ENCODE results near the gene TBC1D22A. TPM values are rescaled to one million over a fixed set of nuclear protein-coding genes. Genes with fewer than 3 reads are reported as not detected.

The TBC1D22A gene
- total RNA-seq, 3 donors from 2014 or later = 35.6 to 51.9 (median 41.8) TPM

DNA sequence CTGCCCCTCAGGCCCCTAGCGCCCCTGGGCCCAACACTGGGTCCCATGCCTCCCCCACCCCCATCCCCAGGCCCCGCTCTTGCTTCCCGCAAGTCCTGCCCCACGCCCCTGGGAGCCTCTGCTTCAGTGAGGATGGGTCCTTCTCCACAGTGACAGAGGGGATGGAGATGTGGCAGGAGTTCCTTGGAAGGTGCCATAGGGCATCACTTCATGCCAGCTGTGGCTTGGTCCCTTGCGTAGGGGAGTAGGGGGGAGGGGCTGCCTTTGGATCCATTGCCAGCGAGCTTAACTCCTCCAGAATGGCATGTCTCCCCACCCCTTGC lies 9.5 kb upstream of the TBC1D22A start:
- H3K4me3 ChIP-seq = no peak overlapping the region
- DNase-seq (peak in 1 of 3 donors; percentile 51), ATAC-seq (no peak)
- no peaks in the 10 kb centered on the region for H3K36me3 ChIP-seq (ENCODE audit: low read depth)
- TF ChIP-seq, protein P1, sequence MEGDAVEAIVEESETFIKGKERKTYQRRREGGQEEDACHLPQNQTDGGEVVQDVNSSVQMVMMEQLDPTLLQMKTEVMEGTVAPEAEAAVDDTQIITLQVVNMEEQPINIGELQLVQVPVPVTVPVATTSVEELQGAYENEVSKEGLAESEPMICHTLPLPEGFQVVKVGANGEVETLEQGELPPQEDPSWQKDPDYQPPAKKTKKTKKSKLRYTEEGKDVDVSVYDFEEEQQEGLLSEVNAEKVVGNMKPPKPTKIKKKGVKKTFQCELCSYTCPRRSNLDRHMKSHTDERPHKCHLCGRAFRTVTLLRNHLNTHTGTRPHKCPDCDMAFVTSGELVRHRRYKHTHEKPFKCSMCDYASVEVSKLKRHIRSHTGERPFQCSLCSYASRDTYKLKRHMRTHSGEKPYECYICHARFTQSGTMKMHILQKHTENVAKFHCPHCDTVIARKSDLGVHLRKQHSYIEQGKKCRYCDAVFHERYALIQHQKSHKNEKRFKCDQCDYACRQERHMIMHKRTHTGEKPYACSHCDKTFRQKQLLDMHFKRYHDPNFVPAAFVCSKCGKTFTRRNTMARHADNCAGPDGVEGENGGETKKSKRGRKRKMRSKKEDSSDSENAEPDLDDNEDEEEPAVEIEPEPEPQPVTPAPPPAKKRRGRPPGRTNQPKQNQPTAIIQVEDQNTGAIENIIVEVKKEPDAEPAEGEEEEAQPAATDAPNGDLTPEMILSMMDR (IDR thresholded peaks at IDR 0.05) = no peak
- intact Hi-C loops (cut with DNase I, micrococcal nuclease) = no loop called here
- peaks cover 8% of the 10 kb centered on the region for H3K9me3 ChIP-seq
- H3K4me1 ChIP-seq (ENCODE audit: low read depth) = peaks cover 40% of the 10 kb centered on the region

DNA sequence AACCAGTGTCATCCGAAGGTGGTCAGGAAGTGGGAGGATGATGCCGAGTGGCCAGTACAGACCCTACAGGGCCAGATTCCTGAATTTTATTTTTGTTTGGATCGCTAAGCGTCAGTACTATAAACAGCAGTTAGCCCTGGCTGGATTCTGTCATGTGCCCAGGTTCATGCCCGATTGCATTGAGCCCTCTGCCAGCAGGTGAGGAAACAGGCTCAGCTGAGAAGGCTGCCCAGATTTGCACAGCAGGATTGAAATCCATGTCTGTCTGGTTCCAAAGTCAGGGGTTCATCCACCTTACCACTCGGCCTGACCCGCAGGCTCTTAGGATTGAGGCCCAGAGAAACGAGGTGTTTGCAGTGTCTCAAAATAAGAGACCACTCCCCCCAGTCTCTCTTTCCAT lies 9.1 kb upstream of the TBC1D22A start:
- DNase-seq = no peak
- Histone ChIP-seq H3K9me3 (peaks cover 8% of the 10 kb centered on the region), H3K36me3 (ENCODE audit: low read depth) (no peaks in the 10 kb centered on the region), H3K4me3 (no peak overlapping the region), H3K4me1 (ENCODE audit: low read depth) (peaks cover 40% of the 10 kb centered on the region)
- no peak for ATAC-seq
- TF ChIP-seq, protein P1 (IDR thresholded peaks at IDR 0.05) = no peak
- intact Hi-C loops (cut with DNase I, micrococcal nuclease) = no loop called here

DNA sequence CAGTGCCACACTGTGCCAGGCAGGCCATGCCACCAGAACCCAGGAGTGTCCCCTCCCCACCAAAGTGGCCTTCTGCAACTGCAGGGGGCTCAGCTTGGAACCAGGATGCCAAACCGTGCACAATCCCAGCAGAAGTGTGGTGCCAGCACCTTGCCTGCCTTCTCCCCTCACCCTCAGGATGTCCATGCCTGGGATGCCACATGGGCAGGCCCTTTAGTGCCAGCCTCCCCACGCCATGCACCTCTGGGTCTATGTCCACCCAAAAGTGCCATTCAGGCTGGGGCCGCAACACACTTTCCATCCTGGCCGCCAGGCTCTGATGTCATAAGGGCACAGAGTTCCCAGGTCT lies 8.7 kb upstream of the TBC1D22A start:
- ATAC-seq (no peak), DNase-seq (no peak)
- Histone ChIP-seq H3K4me1 (ENCODE audit: low read depth) (peaks cover 40% of the 10 kb centered on the region), H3K9me3 (peaks cover 8% of the 10 kb centered on the region), H3K36me3 (ENCODE audit: low read depth) (no peaks in the 10 kb centered on the region), H3K4me3 (no peak overlapping the region)
- intact Hi-C loops (cut with DNase I, micrococcal nuclease) = no loop called here
- TF ChIP-seq, protein P1 (IDR thresholded peaks at IDR 0.05) = no peak

DNA sequence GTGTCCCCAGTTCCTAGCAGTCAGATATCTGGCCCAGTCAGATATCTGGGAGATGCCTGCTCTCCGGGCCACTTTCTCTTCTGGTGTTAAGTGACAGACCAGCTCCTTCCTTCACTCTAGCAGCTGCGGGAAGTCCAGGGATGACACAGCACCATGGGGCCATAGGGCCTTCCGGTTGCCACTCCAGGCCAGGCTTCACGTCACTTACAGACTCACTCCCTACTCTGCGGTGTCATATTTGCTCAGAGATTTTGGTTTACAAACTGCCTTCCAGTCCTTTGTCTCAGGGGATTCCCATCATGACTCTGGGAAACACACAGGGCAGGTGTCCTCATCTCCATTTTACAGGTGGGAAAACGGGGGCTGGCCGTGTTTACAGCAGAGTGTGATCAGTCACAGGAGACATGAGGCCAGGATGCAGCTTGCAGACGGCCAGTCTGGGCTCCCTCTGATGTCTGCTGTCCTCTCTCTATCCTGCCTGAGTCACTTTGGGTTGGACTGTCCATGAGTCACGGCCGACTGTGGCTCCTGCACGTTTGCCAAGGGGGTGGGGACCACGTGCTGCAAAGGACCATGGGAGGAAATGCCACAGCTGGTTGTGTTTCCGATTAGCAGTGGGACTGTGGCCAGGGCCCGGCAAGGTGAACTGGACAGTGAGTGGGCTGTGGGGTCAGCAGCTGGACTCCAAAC lies 8.2 kb upstream of the TBC1D22A start:
- Histone ChIP-seq H3K9me3 (peaks cover 8% of the 10 kb centered on the region), H3K4me1 (ENCODE audit: low read depth) (peaks cover 43% of the 10 kb centered on the region), H3K4me3 (no peak overlapping the region), H3K36me3 (ENCODE audit: low read depth) (no peaks in the 10 kb centered on the region)
- intact Hi-C loops (cut with DNase I, micrococcal nuclease) = no loop called here
- DNase-seq (peak; percentile 92 to 95 (median 94)), ATAC-seq (peak; percentile 86)
- TF ChIP-seq, protein P1 (IDR thresholded peaks at IDR 0.05) = no peak

DNA sequence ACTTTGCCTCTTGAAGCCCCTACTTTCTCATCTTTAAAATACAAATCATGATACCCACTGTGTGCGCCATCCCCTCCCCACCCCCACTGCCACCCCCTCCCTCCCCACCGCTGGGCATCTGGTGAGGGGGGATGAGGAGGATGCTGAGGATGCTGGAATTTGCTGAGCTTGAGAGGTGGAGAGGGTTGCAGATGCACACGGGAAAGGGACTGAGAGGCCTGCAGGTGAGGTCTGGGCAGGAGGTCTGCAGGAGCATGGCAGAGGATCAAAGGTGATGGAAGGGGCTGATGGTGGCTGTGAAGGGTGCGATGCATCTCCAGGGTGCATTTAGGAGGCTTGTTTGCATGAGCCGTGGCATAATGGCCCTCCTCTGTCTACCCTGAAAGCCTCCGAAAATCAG lies 7.6 kb upstream of the TBC1D22A start:
- ATAC-seq = no peak
- no peak for DNase-seq
- Histone ChIP-seq H3K36me3 (ENCODE audit: low read depth) (no peaks in the 10 kb centered on the region), H3K4me3 (no peak overlapping the region), H3K4me1 (ENCODE audit: low read depth) (peaks cover 43% of the 10 kb centered on the region), H3K9me3 (peaks cover 8% of the 10 kb centered on the region)
- TF ChIP-seq, protein P1 (IDR thresholded peaks at IDR 0.05) = no peak
- intact Hi-C loops (cut with DNase I, micrococcal nuclease) = no loop called here

DNA sequence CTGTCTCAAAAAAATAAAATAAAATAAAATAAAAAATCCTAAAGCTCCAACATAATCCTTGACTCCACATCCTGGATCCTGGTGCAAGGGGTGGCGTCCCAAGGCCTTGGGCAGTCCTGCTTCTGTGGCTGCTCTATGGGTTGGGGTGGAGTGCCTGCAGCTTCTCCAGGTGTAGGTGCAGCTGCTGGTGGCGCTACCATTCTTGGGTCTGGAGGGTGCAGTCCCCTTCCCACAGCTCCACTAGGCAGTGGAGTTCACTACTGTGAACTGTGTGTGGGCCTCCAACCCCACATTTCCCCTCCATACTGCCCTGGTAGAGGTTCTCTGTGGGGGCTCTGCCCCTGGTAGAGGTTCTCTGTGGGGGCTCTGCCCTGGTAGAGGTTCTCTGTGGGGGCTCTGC lies 6.9 kb upstream of the TBC1D22A start:
- peak in 1 of 3 donors; percentile 37 for DNase-seq
- H3K4me1 ChIP-seq (ENCODE audit: low read depth) = peaks cover 36% of the 10 kb centered on the region
- intact Hi-C loops (cut with DNase I, micrococcal nuclease) = no loop called here

More for the DNA sequence above, 6.9 kb upstream of the TBC1D22A start:
- H3K4me3 ChIP-seq = no peak overlapping the region
- no peak for ATAC-seq
- peaks cover 8% of the 10 kb centered on the region for H3K9me3 ChIP-seq
- TF ChIP-seq, protein P1 (IDR thresholded peaks at IDR 0.05) = no peak
- H3K36me3 ChIP-seq (ENCODE audit: low read depth) = no peaks in the 10 kb centered on the region
